Activated CD8-positive, alpha-beta memory T cell treated with anti-CD3 and anti-CD28 coated beads, Interleukin-2, amount 50 U/mL, for 48 hours (primary cell): ENCODE results near the gene RAI1.

Experiments used
- DNase-seq: peaks from one replicate; pipeline ENCODE4 v3.0.0-alpha.2; 2020

Gene RAI1

GRCh38 chr17:17700251-17700969 lies 19.2 kb downstream of the RAI1 start:
- DNase-seq = no peak

DNA sequence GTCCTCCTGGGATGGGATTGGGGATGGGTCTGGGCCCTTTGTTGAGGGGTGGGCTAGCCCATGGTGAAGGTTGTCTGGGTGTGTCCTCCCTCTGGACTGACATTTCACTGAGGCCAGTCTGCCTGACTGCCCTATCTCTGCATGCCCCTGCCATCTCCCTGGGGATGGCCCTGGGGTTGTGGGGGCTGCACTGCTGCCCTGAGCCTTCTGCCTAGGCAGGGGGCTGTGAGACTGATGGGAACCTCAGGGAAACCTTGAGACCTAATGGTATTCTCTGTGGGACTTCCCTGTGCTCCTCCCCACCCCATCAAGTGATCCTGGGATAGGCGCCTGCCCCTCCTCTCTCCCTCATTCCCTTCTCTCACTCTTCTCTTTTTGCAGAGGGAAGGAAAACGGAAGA lies 19.9 kb downstream of the RAI1 start:
- DNase-seq = no peak

- no peak for DNase-seq
These were observed 20.4 kb downstream of the RAI1 start for GRCh38 chr17:17701658-17702057.

DNA sequence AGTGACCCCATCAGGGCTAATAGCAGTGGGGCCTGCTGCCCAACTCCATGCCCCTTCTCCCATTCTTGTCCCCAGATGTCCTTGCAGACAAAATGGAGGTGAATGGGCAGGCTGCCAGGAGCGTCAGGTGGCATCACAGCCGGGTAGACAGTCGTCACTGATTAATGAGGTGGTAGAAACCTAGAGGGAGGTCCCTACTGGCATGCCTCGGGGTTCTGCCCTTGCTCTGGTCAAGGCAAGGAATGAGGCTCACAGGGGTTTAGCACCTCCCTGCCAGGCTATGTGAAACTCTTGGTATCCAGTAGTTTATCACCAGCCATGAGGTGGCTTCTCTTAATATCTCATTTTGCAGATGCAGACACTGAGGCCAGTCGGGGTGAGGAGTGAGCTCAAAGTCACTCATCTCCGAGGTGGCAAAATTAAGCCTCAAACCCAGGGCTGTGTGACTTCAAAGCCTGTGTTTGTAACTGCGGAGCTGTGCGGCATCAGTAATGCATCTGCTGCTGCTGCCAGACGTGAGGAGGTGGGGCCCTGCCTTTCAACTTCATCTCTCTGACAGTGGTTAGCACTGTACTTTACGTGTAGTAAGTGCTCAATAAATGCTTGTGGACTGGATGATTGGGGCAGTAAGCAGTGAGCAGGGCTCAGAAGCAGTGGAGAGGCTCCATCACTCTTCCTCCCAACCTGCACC lies 21.3 kb downstream of the RAI1 start:
- no peak for DNase-seq

GRCh38 chr17:17703140-17703919 lies 22.1 kb downstream of the RAI1 start:
- no peak for DNase-seq

- no peak for DNase-seq
These were observed 23.7 kb downstream of the RAI1 start for GRCh38 chr17:17704931-17705330.

DNA sequence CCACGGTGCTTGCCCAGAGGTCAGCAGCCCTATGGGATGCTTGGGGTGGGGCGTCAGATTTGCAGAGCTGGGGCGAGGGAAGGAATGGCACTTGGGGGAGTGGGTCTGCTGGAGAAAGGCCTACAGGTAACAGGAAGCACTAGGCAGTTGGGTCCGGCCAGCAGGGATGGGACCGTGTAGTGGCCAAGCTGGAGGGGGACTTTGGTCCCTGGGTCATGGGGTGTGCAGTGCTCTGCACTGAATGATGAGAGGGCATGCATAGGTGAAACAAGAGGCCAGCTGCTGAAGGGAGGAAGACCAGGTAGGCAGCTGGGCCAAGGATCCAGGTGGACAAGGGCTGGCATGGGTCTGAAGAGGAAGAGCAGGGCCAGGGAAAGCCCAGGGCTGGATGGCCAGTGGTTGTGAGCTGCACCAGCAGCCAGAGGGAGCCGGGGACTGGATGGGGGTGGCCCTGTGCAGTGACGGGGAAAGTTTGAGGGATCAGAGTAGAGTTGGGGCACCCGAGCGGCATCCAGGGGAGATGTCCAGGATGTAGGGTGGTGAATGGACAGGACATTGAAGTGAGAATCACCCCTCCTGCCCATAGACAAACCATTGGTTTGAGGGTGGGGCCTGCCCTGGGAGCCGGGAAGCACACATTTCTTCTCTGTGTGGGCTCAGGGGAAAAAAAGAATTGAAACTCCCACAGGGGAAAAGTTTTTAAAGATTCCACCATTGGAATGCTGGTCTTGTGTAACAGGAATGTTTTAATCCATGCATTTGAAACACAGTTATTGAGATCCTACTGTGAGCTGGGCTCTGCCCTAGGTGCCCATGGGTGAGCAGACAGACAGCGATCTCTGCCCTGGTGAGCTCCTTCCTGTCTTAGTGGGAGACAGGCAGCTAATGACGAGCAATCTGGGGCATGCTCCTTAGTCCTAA lies 25.1 kb downstream of the RAI1 start:
- DNase-seq = no peak

DNA sequence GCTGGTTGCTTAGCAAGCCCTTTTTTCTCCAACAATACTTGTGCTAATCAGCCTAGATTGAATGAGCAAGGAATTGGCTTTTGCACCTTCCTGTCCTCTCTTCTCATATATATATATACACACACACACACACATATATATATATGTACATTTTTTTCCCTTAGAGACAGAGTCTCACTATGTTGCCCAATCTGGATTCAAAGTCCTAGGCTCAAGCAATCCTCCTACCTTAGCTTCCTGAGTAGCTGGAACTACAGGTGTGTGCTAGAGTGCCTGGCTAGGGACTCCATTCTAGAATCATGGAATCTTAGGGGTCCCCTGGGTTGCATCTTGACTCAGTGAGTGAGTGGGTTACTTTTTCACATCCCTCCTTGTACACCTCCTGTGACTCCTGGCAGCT lies 27.0 kb downstream of the RAI1 start:
- no peak for DNase-seq

GRCh38 chr17:17708816-17709215 lies 27.6 kb downstream of the RAI1 start:
- DNase-seq = no peak

GRCh38 chr17:17709815-17710321 lies 28.6 kb downstream of the RAI1 start:
- DNase-seq = no peak

DNA sequence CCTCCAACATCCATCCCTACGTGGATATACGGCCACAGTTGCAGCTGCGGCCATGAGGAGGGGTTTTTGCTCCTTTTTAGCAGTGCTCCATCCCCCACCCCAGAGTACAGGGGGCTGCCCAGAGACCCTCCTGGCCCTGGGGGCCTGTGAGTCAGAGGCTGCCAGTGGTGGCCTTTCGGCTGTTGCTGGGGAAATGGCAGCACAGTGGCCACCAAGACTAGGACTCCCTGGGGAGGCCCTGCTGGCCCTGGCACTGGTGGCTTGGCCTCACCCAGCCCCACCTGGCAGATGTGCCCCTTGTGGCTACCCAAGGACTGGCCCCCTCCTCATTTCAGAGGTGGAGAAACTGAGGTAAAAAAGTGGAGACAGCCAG lies 29.1 kb downstream of the RAI1 start:
- DNase-seq = no peak

DNA sequence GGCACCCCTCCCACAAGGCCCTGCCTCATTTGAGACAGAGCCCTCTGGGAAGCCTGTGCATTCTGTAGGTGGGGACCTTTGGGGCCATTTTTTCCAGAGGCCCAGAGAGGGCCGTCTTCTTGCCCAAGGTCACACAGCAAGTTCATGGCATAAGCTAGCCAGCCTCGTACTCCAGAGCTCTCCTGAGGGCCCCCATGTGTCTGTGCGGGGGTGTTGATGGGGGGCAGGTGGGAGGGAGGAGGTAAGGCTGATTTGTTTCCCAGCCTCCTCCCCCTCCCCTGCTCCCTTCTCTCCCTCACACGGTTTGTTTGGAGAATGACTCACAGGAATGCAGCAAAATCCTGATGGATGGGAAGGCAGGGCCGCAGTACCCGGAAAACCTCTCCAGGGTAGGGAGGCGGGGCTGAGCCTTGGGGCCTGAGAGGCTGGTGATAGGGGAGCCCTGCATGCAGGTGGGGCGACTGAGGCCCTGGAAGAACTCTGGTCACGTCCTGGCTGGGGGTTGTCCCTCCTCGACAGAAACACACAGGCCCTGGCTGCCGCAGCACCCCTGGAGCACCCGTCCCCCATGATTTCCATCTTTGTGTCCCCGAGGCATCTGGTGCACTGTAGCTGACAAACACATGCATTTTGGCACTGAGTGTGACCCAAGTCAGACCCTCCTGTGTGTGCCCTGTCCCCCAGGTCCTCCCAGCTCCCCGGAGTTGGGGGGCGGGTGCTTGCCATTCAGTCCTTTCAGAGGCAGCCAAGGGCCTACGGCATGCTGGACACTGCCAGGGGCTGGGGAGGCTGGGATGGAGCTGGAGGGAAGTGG lies 29.7 kb downstream of the RAI1 start:
- no peak for DNase-seq

DNA sequence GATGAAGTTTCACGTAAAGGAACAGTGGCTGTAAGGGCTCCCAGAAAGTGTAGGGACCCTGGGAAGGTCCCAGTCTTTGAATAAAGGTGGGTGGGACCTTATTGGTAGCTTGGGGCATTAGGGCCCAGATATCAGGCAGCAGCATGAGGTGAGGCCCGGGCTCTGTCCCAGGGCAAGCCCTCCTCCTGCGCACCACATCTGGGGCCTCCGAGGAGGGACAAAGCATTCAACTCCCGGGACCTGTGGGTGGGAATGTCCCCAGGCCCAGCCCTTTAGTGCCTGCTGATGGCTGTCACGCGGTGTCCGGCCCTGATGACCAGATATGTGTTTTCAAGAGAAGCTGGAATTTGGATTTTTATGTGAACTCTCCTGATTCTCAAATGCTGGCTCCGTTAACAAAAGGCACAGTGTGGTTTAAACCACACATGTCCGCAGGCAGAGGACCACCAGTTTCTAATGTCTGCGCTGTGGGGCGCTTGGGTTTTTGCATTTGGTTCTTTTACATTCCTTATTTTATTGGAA lies 30.4 kb downstream of the RAI1 start:
- DNase-seq = no peak

GRCh38 chr17:17712268-17712924 lies 31.1 kb downstream of the RAI1 start:
- no peak for DNase-seq

GRCh38 chr17:17713839-17714238 lies 32.6 kb downstream of the RAI1 start:
- DNase-seq = no peak

DNA sequence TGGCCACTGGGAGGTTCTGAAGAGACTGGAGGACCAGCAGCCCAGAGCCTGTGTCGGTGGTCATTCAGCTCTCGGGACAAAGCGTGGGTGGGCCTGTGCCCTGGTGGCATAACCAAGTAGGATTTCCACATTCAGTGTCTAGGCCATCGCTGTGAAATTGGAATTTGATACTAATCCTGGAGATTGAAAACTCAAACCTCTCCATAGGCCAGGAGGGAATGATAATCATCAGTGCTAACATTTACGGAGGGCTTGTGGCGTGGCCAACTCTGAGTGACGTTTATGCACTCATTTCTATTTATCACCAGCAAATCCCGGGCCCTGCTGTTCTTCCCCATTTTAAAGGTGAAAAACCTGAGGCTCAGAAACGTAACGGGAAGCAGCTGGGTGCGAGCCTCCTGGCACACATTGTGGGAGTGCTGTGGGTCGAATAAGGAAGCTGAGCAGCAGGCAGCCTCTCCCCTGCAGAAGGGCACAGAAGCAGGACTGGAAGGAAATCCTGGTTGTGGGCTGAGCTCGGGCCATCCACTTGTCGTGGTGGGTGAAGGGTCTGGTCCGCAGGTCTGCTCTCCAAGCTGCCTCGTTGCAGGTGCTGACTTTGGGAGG lies 33.1 kb downstream of the RAI1 start:
- DNase-seq = no peak

GRCh38 chr17:17714879-17715278 lies 33.6 kb downstream of the RAI1 start:
- no peak for DNase-seq

DNA sequence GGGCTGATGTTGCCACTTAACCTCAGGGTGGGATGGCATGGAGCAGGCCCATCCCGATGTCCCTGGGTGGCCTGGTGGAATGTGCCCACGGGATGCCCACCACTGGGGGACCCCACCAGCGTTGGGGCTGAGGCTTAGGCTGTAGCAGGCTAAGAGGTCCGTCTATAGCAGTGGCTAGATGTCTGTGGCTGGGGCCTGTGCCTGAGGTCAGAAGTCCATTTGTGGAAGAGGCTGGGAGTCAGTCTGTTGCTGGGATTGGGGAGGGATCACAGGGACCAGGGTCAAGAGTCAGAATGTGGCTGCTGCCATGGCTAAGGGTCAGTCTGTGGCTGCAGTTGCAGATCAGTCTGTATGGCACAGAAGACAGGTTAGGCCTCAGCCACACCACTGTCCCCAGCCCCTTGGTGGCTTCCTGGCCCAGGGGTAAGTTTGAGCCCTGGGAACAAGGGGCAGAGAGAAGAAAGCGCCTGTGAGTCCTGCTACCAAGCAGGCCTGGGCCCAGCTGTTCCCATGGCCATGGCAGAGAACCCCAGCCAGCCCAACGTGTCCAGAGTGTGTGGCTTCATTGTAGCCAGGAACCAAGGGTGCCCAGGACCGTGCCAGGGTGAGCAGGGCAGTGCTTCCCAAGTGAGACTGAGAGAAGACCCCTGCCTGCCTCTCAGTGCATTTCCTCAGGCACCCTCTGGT lies 35.7 kb downstream of the RAI1 start:
- DNase-seq = no peak

DNA sequence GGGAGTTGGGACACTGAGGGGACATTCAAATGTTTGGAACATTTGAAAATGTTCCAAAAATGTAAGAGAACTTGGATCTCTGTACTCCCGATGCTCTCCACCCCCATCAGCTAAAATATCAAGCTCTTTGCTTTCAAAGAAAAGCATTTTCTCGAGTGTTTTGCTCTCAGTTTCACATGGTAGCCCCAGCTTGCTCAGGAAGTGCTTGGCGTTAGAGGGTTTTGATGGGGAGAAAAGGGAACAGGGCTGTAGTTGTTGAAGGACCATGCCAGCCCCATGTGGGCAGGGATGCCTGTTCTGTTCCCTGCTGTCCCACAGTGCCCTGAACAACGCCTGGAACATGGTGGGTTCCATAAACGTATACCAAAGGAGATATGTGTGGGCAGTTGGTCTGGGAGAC lies 37.0 kb downstream of the RAI1 start:
- DNase-seq = no peak
